Neural progenitor cell (in vitro differentiated cells): ENCODE results near the gene LILRB3.
"Not testable (repeated sequence)": the region's sequence is repeated elsewhere in the genome, so short reads cannot be mapped to it uniquely, and the experiment has no call there.

ENCODE experiments used
- EZH2 ChIP-seq: fragments of 200-600 bp; sonication (generic); IDR thresholded peaks from 2 replicates; pipeline ENCODE4 v1.6.1; 2017; ENCODE audit warnings: antibody characterized with exemption, mild to moderate bottlenecking, moderate library complexity
- TF ChIP-seq, protein P1 (sequence below): fragments of 200-600 bp; sonication (generic); IDR thresholded peaks from 2 replicates; pipeline ENCODE4 v1.5.1; 2017; ENCODE audit warnings: antibody characterized with exemption, mild to moderate bottlenecking

GRCh38 chr19:54240372-54241336 lies 17.8 kb upstream of the LILRB3 start:
- TF ChIP-seq, protein P1, sequence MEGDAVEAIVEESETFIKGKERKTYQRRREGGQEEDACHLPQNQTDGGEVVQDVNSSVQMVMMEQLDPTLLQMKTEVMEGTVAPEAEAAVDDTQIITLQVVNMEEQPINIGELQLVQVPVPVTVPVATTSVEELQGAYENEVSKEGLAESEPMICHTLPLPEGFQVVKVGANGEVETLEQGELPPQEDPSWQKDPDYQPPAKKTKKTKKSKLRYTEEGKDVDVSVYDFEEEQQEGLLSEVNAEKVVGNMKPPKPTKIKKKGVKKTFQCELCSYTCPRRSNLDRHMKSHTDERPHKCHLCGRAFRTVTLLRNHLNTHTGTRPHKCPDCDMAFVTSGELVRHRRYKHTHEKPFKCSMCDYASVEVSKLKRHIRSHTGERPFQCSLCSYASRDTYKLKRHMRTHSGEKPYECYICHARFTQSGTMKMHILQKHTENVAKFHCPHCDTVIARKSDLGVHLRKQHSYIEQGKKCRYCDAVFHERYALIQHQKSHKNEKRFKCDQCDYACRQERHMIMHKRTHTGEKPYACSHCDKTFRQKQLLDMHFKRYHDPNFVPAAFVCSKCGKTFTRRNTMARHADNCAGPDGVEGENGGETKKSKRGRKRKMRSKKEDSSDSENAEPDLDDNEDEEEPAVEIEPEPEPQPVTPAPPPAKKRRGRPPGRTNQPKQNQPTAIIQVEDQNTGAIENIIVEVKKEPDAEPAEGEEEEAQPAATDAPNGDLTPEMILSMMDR, result not testable (repeated sequence)
- TF ChIP-seq EZH2, result not testable (repeated sequence)
